ENCODE data around the gene NOS1AP. TPM values are rescaled to one million over a fixed set of nuclear protein-coding genes. Genes with fewer than 3 reads are reported as not detected.

Gene NOS1AP
- total RNA-seq, 4 donors from 2014 or later: 1.1 to 3.5 (median 2.6) TPM

GRCh38 chr1:162133566-162133965 is 64.1 kb downstream of the NOS1AP start:
- 17 to 33% methylated on average over 2 of the region's 2 CpGs for WGBS, 2 donors
- no peak overlapping the region for H3K4me3 ChIP-seq (ENCODE audit: low read depth, poor library complexity, severe bottlenecking)
- no peak for DNase-seq (ENCODE audit: low spot score in 2 of 2)
- intact Hi-C loops (cut with DNase I; ENCODE audit: low total_unique reads): no loop called here
- no peak for TF ChIP-seq POLR2A (IDR thresholded peaks at IDR 0.05)
- TF ChIP-seq, protein P1, sequence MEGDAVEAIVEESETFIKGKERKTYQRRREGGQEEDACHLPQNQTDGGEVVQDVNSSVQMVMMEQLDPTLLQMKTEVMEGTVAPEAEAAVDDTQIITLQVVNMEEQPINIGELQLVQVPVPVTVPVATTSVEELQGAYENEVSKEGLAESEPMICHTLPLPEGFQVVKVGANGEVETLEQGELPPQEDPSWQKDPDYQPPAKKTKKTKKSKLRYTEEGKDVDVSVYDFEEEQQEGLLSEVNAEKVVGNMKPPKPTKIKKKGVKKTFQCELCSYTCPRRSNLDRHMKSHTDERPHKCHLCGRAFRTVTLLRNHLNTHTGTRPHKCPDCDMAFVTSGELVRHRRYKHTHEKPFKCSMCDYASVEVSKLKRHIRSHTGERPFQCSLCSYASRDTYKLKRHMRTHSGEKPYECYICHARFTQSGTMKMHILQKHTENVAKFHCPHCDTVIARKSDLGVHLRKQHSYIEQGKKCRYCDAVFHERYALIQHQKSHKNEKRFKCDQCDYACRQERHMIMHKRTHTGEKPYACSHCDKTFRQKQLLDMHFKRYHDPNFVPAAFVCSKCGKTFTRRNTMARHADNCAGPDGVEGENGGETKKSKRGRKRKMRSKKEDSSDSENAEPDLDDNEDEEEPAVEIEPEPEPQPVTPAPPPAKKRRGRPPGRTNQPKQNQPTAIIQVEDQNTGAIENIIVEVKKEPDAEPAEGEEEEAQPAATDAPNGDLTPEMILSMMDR (IDR thresholded peaks at IDR 0.05): no peak

DNA sequence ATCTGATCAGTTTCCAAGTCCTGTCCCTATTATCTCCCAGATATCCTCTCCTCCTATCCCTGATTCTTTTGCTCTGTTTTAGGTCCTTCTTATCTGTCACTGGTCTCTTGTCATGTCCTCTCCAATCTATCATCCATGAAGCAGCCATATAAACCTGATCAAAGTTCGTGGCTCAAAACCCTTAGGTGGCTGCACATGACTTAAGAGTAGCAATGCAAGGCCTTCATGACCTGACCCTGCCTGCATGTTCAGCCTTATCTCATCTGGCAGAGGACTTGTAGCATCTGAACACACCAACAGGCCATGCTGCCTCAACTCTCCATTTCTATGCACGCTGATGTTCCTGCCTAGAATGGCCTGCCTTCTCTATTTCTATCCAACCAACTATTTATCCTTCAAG is 65.2 kb downstream of the NOS1AP start:
- 93 to 100% methylated on average over 2 of the region's 2 CpGs for WGBS, 2 donors

DNA sequence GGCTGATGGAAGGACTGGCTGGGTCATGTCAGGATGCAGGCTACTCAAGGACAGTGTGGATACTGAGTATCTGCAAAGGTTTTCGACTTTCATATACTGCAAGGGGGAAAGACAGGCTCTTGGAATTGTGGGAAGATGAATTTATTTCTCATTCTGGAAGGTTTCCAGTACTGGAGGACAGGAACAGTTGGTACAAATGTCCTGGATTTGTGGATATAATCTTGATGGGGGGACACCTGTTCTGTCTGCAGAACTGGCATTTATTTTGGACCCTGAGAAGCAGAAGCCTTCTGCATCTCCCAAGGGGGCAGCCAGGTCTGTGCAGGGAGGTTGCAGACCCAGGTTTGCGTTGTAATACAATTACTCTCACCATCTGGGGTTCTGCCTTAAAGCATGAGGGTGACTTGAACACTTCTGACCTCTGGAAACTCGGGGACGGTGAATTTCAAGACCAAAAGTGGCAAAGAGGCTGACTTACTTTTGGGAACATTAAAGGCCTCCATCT is 65.8 kb downstream of the NOS1AP start:
- intact Hi-C loops (cut with DNase I; ENCODE audit: low total_unique reads): no loop called here
- no peak overlapping the region for H3K4me3 ChIP-seq (ENCODE audit: low read depth, poor library complexity, severe bottlenecking)
- 91 to 93% methylated on average over 4 of the region's 4 CpGs for WGBS, 2 donors
- no peak for TF ChIP-seq POLR2A (IDR thresholded peaks at IDR 0.05)
- TF ChIP-seq, protein P1 (IDR thresholded peaks at IDR 0.05): no peak
- no peak for DNase-seq (ENCODE audit: low spot score in 2 of 2)

More for the DNA sequence above, 65.2 kb downstream of the NOS1AP start:
- no peak overlapping the region for H3K4me3 ChIP-seq (ENCODE audit: low read depth, poor library complexity, severe bottlenecking)
- DNase-seq (ENCODE audit: low spot score in 2 of 2): no peak
- intact Hi-C loops (cut with DNase I; ENCODE audit: low total_unique reads): no loop called here
- TF ChIP-seq, protein P1 (IDR thresholded peaks at IDR 0.05): no peak

- intact Hi-C loops (cut with DNase I; ENCODE audit: low total_unique reads): no loop called here
- TF ChIP-seq POLR2A (IDR thresholded peaks at IDR 0.05): no peak
- TF ChIP-seq, protein P1 (IDR thresholded peaks at IDR 0.05): no peak
- no peak for DNase-seq (ENCODE audit: low spot score in 2 of 2)
- no peak overlapping the region for H3K4me3 ChIP-seq (ENCODE audit: low read depth, poor library complexity, severe bottlenecking)
- 68 to 77% methylated on average over 4 of the region's 4 CpGs for WGBS, 2 donors
Measured at GRCh38 chr1:162136760-162137159, 67.3 kb downstream of the NOS1AP start.

DNA sequence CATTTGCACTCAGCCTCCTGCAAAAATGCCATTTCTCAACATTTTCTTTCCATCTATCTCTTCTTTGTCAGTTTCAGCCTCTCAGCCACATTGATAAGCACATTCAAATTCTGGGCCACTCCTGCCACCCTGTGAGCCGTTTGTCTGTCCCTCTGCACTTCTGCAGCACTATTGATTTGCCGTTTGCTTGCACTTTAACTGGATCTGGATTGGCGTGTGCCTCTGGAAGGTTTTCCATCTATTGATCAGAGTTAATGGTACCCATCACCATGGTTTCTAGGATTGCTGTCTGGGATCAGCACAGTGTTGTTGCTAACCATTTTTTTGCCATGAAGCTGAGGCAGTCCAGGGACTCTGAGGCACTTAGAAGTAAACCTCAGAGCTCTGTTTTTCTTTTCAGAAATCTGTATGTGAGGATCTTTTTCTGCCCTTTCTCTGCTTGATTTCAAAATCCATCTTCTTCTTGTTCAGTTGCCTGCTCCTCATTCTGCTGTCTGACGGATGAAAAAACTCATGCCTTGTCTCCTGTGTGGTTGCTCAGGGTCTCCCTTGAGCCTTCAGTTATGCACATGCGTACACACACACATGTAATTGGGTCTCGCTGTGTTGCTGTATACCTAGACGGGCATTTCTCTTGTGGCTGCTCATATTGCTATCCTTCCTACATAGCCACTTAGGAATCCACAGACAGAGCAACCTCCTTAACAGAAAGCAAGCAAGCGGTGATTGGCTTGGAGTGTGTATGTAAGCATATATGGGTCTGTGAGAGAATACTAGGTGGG is 67.9 kb downstream of the NOS1AP start:
- WGBS, 2 donors: 77 to 82% methylated on average over 8 of the region's 8 CpGs

More for the DNA sequence above, 67.9 kb downstream of the NOS1AP start:
- intact Hi-C loops (cut with DNase I; ENCODE audit: low total_unique reads): no loop called here
- DNase-seq (ENCODE audit: low spot score in 2 of 2): no peak
- no peak overlapping the region for H3K4me3 ChIP-seq (ENCODE audit: low read depth, poor library complexity, severe bottlenecking)
- no peak for TF ChIP-seq POLR2A (IDR thresholded peaks at IDR 0.05)
- TF ChIP-seq, protein P1 (IDR thresholded peaks at IDR 0.05): no peak

Measured in lower leg skin (tissue), 4 donors.